SK-N-SH (cell line): ENCODE results near the gene RFX3. TPM values are rescaled to one million over a fixed set of nuclear protein-coding genes. Genes with fewer than 3 reads are reported as not detected.

Source experiments
- CTCF ChIA-PET: fragments of 300-600, 350-600 bp; formaldehyde crosslinking; extraction: SDS; loops from one replicate; lab custom pipeline; 2021; lab: Yijun Ruan, JAX
- POLR2A ChIA-PET: fragments of 350-600 bp; sonication (Branson Sonifier 250); formaldehyde crosslinking; extraction: SDS; loops from one replicate; lab custom pipeline; 2020; ENCODE audit warnings: antibody characterized with exemption, inconsistent platforms; lab: Yijun Ruan, JAX
- DNase-seq: peaks from one replicate; pipeline ENCODE4 v3.0.0; 2012
- H2AFZ ChIP-seq: fragments of 200-600 bp; sonication (generic); 2 replicates; pipeline ENCODE4 v1.8.1; 2016; ENCODE audit warnings: antibody characterized with exemption, mild to moderate bottlenecking, low read depth
- H3F3A ChIP-seq: fragments of 200-600 bp; sonication (generic); replicated peaks from 2 replicates; pipeline ENCODE3; 2016; ENCODE audit warnings: antibody characterized with exemption, mild to moderate bottlenecking; ENCODE audit not compliant: insufficient read depth
- H3K27ac ChIP-seq, 2 experiments: fragments of 200-500 bp in 1 of 2; fragments of 200-600 bp in 1 of 2; sonication (Bioruptor generic) in 1 of 2; sonication (generic), shearing (Covaris generic) in 1 of 2; 2 replicates each; pipeline versions ENCODE4 v1.5.1 to v1.6.1; 2014 to 2016; ENCODE audit warnings: low read depth in 2 of 2, inconsistent platforms in 1 of 2, low read length in 1 of 2, mild to moderate bottlenecking in 1 of 2, mixed read lengths in 1 of 2
- H3K27me3 ChIP-seq: fragments of 200-600 bp; sonication (generic), shearing (Covaris generic); 2 replicates; pipeline ENCODE4 v1.6.1; 2016; ENCODE audit warnings: mixed run types; ENCODE audit not compliant: insufficient read depth
- H3K36me3 ChIP-seq, 2 experiments: fragments of 200-500 bp in 1 of 2; fragments of 200-600 bp in 1 of 2; sonication (Bioruptor generic) in 1 of 2; sonication (generic) in 1 of 2; replicated peaks in 1 of 2; 2 replicates each; pipeline versions ENCODE3 to v1.5.1; 2014 to 2016; ENCODE audit warnings: low read length in 1 of 2, mild to moderate bottlenecking in 1 of 2; ENCODE audit not compliant: insufficient read depth in 2 of 2, control insufficient read depth in 1 of 2
- H3K4me1 ChIP-seq, 2 experiments: fragments of 200-500 bp in 1 of 2; fragments of 200-600 bp in 1 of 2; sonication (Bioruptor generic) in 1 of 2; sonication (generic), shearing (Covaris generic) in 1 of 2; 2 replicates each; pipeline versions ENCODE4 v1.5.1 to v1.6.1; 2014 to 2016; ENCODE audit warnings: low read depth in 1 of 2, low read length in 1 of 2, mixed run types in 1 of 2; ENCODE audit not compliant: insufficient read depth in 2 of 2, control insufficient read depth in 1 of 2
- H3K4me2 ChIP-seq: fragments of 200-600 bp; sonication (generic), shearing (Covaris generic); 2 replicates; pipeline ENCODE4 v1.6.1; 2017; ENCODE audit warnings: mixed run types
- H3K4me3 ChIP-seq, 2 experiments: fragments of 200-500 bp in 1 of 2; fragments of 200-600 bp in 1 of 2; sonication (Bioruptor generic) in 1 of 2; sonication (generic), shearing (Covaris generic) in 1 of 2; 2 replicates each; pipeline versions ENCODE4 v1.5.1 to v1.8.1; 2014 to 2016; ENCODE audit warnings: low read depth in 2 of 2, inconsistent platforms in 1 of 2, low read length in 1 of 2, mild to moderate bottlenecking in 1 of 2, mixed read lengths in 1 of 2, moderate library complexity in 1 of 2
- H3K79me2 ChIP-seq: fragments of 200-600 bp; sonication (generic); 2 replicates; pipeline ENCODE4 v1.8.1; 2017; ENCODE audit warnings: mild to moderate bottlenecking; ENCODE audit not compliant: insufficient read depth
- H3K9ac ChIP-seq: fragments of 200-600 bp; sonication (generic); 2 replicates; pipeline ENCODE4 v1.6.1; 2017; ENCODE audit warnings: mixed run types
- H3K9me2 ChIP-seq: fragments of 200-600 bp; sonication (generic); 2 replicates; pipeline ENCODE4 v1.6.1; 2017; ENCODE audit warnings: mixed run types
- H3K9me3 ChIP-seq: fragments of 200-600 bp; sonication (generic); 2 replicates; pipeline ENCODE4 v1.6.1; 2017; ENCODE audit warnings: mixed run types, mild to moderate bottlenecking, moderate library complexity
- H4K20me1 ChIP-seq: fragments of 200-600 bp; sonication (generic); 2 replicates; pipeline ENCODE4 v1.6.1; 2017; ENCODE audit warnings: mild to moderate bottlenecking, mixed run types; ENCODE audit not compliant: insufficient read depth
- CTCF ChIP-seq: fragments of 200-600 bp; sonication (generic); IDR thresholded peaks from 2 replicates; pipeline ENCODE4 v1.6.1; 2017; ENCODE audit warnings: antibody characterized with exemption, mild to moderate bottlenecking, moderate library complexity
- ELF1 ChIP-seq: IDR thresholded peaks from 2 replicates; pipeline ENCODE4 v1.4.0; 2012
- EZH2phosphoT487 ChIP-seq: fragments of 200-600 bp; sonication (generic); IDR thresholded peaks from 2 replicates; pipeline ENCODE4 v1.6.1; 2017; ENCODE audit warnings: low read depth, mixed run types, mild to moderate bottlenecking, antibody characterized with exemption, moderate library complexity, borderline replicate concordance
- IRF3 ChIP-seq: fragments of 150-350 bp; IDR thresholded peaks from 2 replicates; pipeline ENCODE4 v1.6.1; 2016; ENCODE audit warnings: mild to moderate bottlenecking, low read depth, low read length
- JUND ChIP-seq: IDR thresholded peaks from 2 replicates; pipeline ENCODE4 v1.4.0; 2012
- MAX ChIP-seq: IDR thresholded peaks from 2 replicates; pipeline ENCODE4 v1.4.0; 2012; ENCODE audit warnings: low read depth
- MEF2A ChIP-seq: IDR thresholded peaks from 2 replicates; pipeline ENCODE4 v1.4.0; 2012; ENCODE audit warnings: low read depth, borderline replicate concordance
- NFIC ChIP-seq: IDR thresholded peaks from 2 replicates; pipeline ENCODE4 v1.4.0; 2012; ENCODE audit warnings: borderline replicate concordance
- NRF1 ChIP-seq: IDR thresholded peaks from 2 replicates; pipeline ENCODE4 v1.6.1; 2012; ENCODE audit warnings: low read depth, mild to moderate bottlenecking, low read length
- PBX3 ChIP-seq: IDR thresholded peaks from 2 replicates; pipeline ENCODE4; 2012
- RAD21 ChIP-seq: IDR thresholded peaks from 2 replicates; pipeline ENCODE4 v1.6.1; 2012; ENCODE audit warnings: mild to moderate bottlenecking, low read length
- RCOR1 ChIP-seq: fragments of 150-350 bp; IDR thresholded peaks from 2 replicates; pipeline ENCODE4 v1.6.1; 2017; ENCODE audit warnings: antibody characterized with exemption, low read length
- RFX5 ChIP-seq: IDR thresholded peaks from 2 replicates; pipeline ENCODE4 v1.6.1; 2012; ENCODE audit warnings: mild to moderate bottlenecking, improper control_type of control experiment, low read length
- SIN3A ChIP-seq: IDR thresholded peaks from 2 replicates; pipeline ENCODE4 v1.6.1; 2012; ENCODE audit warnings: low read depth, mild to moderate bottlenecking, low read length, moderate library complexity, borderline replicate concordance
- SMC3 ChIP-seq: IDR thresholded peaks from 2 replicates; pipeline ENCODE4 v1.6.1; 2012; ENCODE audit warnings: low read depth, low read length, improper control_type of control experiment
- TAF1 ChIP-seq: IDR thresholded peaks from 2 replicates; pipeline ENCODE4 v1.6.1; 2012; ENCODE audit warnings: low read depth, mild to moderate bottlenecking, low read length, moderate library complexity, borderline replicate concordance
- TCF12 ChIP-seq: IDR thresholded peaks from 2 replicates; pipeline ENCODE4 v1.4.0; 2012
- TEAD4 ChIP-seq: IDR thresholded peaks from 2 replicates; pipeline ENCODE4 v1.4.0; 2012; ENCODE audit warnings: mild to moderate bottlenecking, borderline replicate concordance; ENCODE audit not compliant: insufficient read depth
- YY1 ChIP-seq: IDR thresholded peaks from 2 replicates; pipeline ENCODE4 v1.4.0; 2012; ENCODE audit warnings: low read depth, mild to moderate bottlenecking
- WGBS: methylation state at CpG from one replicate; pipeline ENCODE4 v1.1.6; 2017; ENCODE audit warnings: low lambda C conversion rate; 5-methylcytosine and 5-hydroxymethylcytosine counted together
- polyA plus RNA-seq, 3 experiments: library from polyadenylated mRNA; depleted of rRNA; stranded (reverse); fragments of >200 nt; gene quantifications; 2 replicates each; pipeline ENCODE4 v1.2.3, GENCODE V29; 2012
- TF ChIP-seq, protein P1 (sequence below): fragments of 150-350 bp; IDR thresholded peaks from 2 replicates; pipeline ENCODE4 v1.6.1; 2017; ENCODE audit warnings: antibody characterized with exemption, low read length, low read depth, borderline replicate concordance

RFX3 gene
- polyA plus RNA-seq, 1 of the 3 experiments (the other 2 are of a cell fraction), result 1.7 TPM

- TF ChIP-seq PBX3 (no peak), JUND (no peak), NFIC (no peak), CTCF (no peak)
Measured at GRCh38 chr9:3571500-3571899, 45.7 kb upstream of the RFX3 start (continued).

DNA sequence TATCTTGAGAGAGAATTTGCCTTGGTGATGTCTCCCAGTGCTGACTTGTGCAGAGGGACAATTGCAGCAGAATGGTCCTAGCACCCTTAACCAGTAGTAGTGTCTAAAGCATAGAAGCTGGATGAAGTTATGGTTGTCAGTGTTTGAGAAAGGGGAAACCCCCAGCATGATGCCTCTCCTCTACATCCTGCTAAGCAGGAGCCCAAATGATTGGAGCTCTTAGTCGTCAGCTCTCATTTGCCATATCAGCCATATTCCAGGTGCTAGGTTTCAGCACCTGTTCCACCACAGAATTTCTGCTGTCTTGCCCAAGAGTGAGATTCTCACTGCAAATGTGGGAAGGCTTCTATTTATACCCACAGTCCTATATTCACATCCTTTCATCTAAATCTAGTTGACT, 43.7 kb upstream of the RFX3 start:
- TF ChIP-seq PBX3 (no peak), TCF12 (no peak), TAF1 (no peak), RAD21 (no peak), TEAD4 (no peak), RFX5 (no peak), SMC3 (no peak), CTCF (no peak), YY1 (no peak), EZH2phosphoT487 (no peak), NRF1 (no peak), MEF2A (no peak), RCOR1 (no peak), ELF1 (no peak), IRF3 (no peak), SIN3A (no peak), MAX (no peak)
- TF ChIP-seq, protein P1, sequence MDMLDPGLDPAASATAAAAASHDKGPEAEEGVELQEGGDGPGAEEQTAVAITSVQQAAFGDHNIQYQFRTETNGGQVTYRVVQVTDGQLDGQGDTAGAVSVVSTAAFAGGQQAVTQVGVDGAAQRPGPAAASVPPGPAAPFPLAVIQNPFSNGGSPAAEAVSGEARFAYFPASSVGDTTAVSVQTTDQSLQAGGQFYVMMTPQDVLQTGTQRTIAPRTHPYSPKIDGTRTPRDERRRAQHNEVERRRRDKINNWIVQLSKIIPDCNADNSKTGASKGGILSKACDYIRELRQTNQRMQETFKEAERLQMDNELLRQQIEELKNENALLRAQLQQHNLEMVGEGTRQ, result no peak
- Histone ChIP-seq H3K4me2 (no peak overlapping the region), H4K20me1 (no peaks in the 10 kb centered on the region), H3F3A (no peaks in the 10 kb centered on the region), H3K27ac (no peak overlapping the region), H3K9me3 (no peaks in the 10 kb centered on the region), H3K36me3 (no peaks in the 10 kb centered on the region), H3K79me2 (no peaks in the 10 kb centered on the region), H3K4me3 (no peak overlapping the region), H3K9ac (no peak overlapping the region), H2AFZ (no peak overlapping the region), H3K9me2 (no peaks in the 10 kb centered on the region; the same call in 1 of the 2 replicates), H3K27me3 (no peaks in the 10 kb centered on the region), H3K4me1 (no peaks in the 10 kb centered on the region; a peak in 1 of 4 replicates)
- ChIA-PET POLR2A (no interaction called here), CTCF (no interaction called here)
- DNase-seq, result no peak
- 86% methylated on average over 1 of the region's 1 CpG for WGBS
